Measurements from ENCODE around the gene IL12RB2. TPM values are rescaled to one million over a fixed set of nuclear protein-coding genes. Genes with fewer than 3 reads are reported as not detected.

IL12RB2 gene
- total RNA-seq, 1 donor from 2014 or later, result 1.1 TPM

GRCh38 chr1:67298762-67299161 is 8.9 kb upstream of the IL12RB2 start:
- Mint-ChIP-seq H3K27me3 (peaks cover 10% of the 10 kb centered on the region), H3K27ac (no peak overlapping the region), H3K9me3 (peaks cover 2% of the 10 kb centered on the region), H3K36me3 (ENCODE audit: low read depth) (no peaks in the 10 kb centered on the region), H3K4me3 (no peak overlapping the region), H3K4me1 (no peaks in the 10 kb centered on the region)
- POLR2A ChIA-PET, result no interaction called here
- no peak for DNase-seq
- ATAC-seq (ENCODE audit: low read depth), result no peak
- no peak for TF ChIP-seq CTCF (IDR thresholded peaks at IDR 0.05)
- CTCF ChIA-PET, result no interaction called here
- intact Hi-C loops (cut with micrococcal nuclease), result no loop called here

- POLR2A ChIA-PET, result no interaction called here
- CTCF ChIA-PET, result no interaction called here
- no peak for TF ChIP-seq CTCF (IDR thresholded peaks at IDR 0.05)
- Mint-ChIP-seq H3K4me1 (no peaks in the 10 kb centered on the region), H3K4me3 (no peak overlapping the region), H3K9me3 (peaks cover 2% of the 10 kb centered on the region), H3K27me3 (peaks cover 10% of the 10 kb centered on the region), H3K27ac (no peak overlapping the region), H3K36me3 (ENCODE audit: low read depth) (no peaks in the 10 kb centered on the region)
- ATAC-seq (ENCODE audit: low read depth), result no peak
- no peak for DNase-seq
- intact Hi-C loops (cut with micrococcal nuclease), result no loop called here
These were observed 8.4 kb upstream of the IL12RB2 start for GRCh38 chr1:67299296-67299695.

GRCh38 chr1:67300561-67300960 is 7.1 kb upstream of the IL12RB2 start:
- Mint-ChIP-seq H3K9me3 (no peaks in the 10 kb centered on the region), H3K4me3 (no peak overlapping the region), H3K27ac (no peak overlapping the region), H3K4me1 (no peaks in the 10 kb centered on the region), H3K36me3 (ENCODE audit: low read depth) (no peaks in the 10 kb centered on the region), H3K27me3 (peaks cover 11% of the 10 kb centered on the region)
- ATAC-seq (ENCODE audit: low read depth) (no peak), DNase-seq (no peak)
- TF ChIP-seq CTCF (IDR thresholded peaks at IDR 0.05), result no peak
- ChIA-PET POLR2A (no interaction called here), CTCF (no interaction called here)
- intact Hi-C loops (cut with micrococcal nuclease), result no loop called here

GRCh38 chr1:67304023-67304422 is 3.6 kb upstream of the IL12RB2 start:
- CTCF ChIA-PET, result no interaction called here
- POLR2A ChIA-PET, result no interaction called here
- intact Hi-C loops (cut with micrococcal nuclease), result no loop called here
- H3K9me3 Mint-ChIP-seq, result no peaks in the 10 kb centered on the region
- H3K4me3 Mint-ChIP-seq, result no peak overlapping the region
- H3K27me3 Mint-ChIP-seq, result peaks cover 22% of the 10 kb centered on the region
- no peaks in the 10 kb centered on the region for H3K36me3 Mint-ChIP-seq (ENCODE audit: low read depth)
- H3K27ac Mint-ChIP-seq, result no peak overlapping the region
- peaks cover 11% of the 10 kb centered on the region for H3K4me1 Mint-ChIP-seq
- ATAC-seq (ENCODE audit: low read depth) (no peak), DNase-seq (no peak)
- no peak for TF ChIP-seq CTCF (IDR thresholded peaks at IDR 0.05)

GRCh38 chr1:67306547-67306946 is 1.1 kb upstream of the IL12RB2 start:
- Mint-ChIP-seq H3K9me3 (no peaks in the 10 kb centered on the region), H3K36me3 (ENCODE audit: low read depth) (no peaks in the 10 kb centered on the region), H3K27me3 (peaks cover 35% of the 10 kb centered on the region), H3K27ac (no peak overlapping the region), H3K4me1 (peaks cover 11% of the 10 kb centered on the region), H3K4me3 (peak overlapping the region; percentile 79)
- ATAC-seq (ENCODE audit: low read depth), result no peak
- ChIA-PET POLR2A (interaction anchor here (0.9 kb wide), 1 partner anchor 32 kb away, joined by 3 read pairs; no protein-coding TSS in a partner anchor), CTCF (no interaction called here)
- intact Hi-C loops (cut with micrococcal nuclease), result loop anchor here (5.0 kb wide), 1 partner anchor 101 kb away; no protein-coding TSS in a partner anchor
- DNase-seq, result no peak
- TF ChIP-seq CTCF (IDR thresholded peaks at IDR 0.05), result no peak

All from activated B cell treated with CpG ODN at 0.5 μM for 24 hours (primary cell).